GM12878 (cell line): ENCODE results near the gene FOXK1. TPM values are rescaled to one million over a fixed set of nuclear protein-coding genes. Genes with fewer than 3 reads are reported as not detected.
A peak's percentile ranks its signal among the peaks of the same experiment; 100 is the strongest.
"Not testable (repeated sequence)": the region's sequence is repeated elsewhere in the genome, so short reads cannot be mapped to it uniquely, and the experiment has no call there.

Experiments used
- ATAC-seq: fragments of 200-7000 bp; cut with Tn5 transposase; 3 replicates; pipeline ENCODE4 v1.9.1; 2020; ENCODE audit warnings: mild to moderate bottlenecking, moderate library complexity
- BruUV-seq: library from RNA; stranded (reverse); fragments of 400-500 nt; replicated peaks from 2 replicates; lab custom pipeline; 2021; lab: Mats Ljungman, UMichigan
- CTCF ChIA-PET: fragments of 300-600 bp; sonication (Branson Sonifier 250); formaldehyde crosslinking; extraction: SDS; loops from one replicate; lab custom pipeline; 2021; ENCODE audit warnings: inconsistent platforms; lab: Yijun Ruan, JAX
- POLR2A ChIA-PET: fragments of 350-600 bp; formaldehyde crosslinking; extraction: SDS; loops from one replicate; lab custom pipeline; 2021; ENCODE audit warnings: inconsistent platforms; lab: Charles Lee
- RAD21 ChIA-PET: fragments of 300-600 bp; sonication (Branson Sonifier 250); formaldehyde crosslinking; loops from one replicate; lab custom pipeline; 2023; ENCODE audit warnings: antibody characterized with exemption; ENCODE audit not compliant: unreplicated experiment; lab: Charles Lee
- SMC1A ChIA-PET: fragments of 300-600 bp; sonication (Branson Sonifier 250); formaldehyde crosslinking; loops from one replicate; lab custom pipeline; 2023; ENCODE audit not compliant: unreplicated experiment, uncharacterized antibody; lab: Charles Lee
- DNase-seq: peaks from one replicate; pipeline ENCODE4 v3.0.0-alpha.2; 2011; ENCODE audit warnings: low read depth, low spot score
- FAIRE-seq: peaks from 3 replicates; lab custom pipeline; 2011; peaks lifted over from hg19 to GRCh38; lab: Jason Lieb, UNC
- H2AFZ ChIP-seq: 2 replicates; pipeline ENCODE4 v1.6.0; 2011; ENCODE audit warnings: low read depth, low read length, control low read depth; ENCODE audit not compliant: control insufficient read depth
- H3K27ac ChIP-seq: 2 replicates; pipeline ENCODE4 v1.5.1; 2011; ENCODE audit warnings: control low read depth; ENCODE audit not compliant: control insufficient read depth, insufficient read depth
- H3K27me3 ChIP-seq, 2 experiments: replicated peaks in 1 of 2; 2 replicates each; pipeline versions ENCODE4 v1.6.0 to v1.6.1; 2011; ENCODE audit warnings: low read length in 1 of 2; ENCODE audit not compliant: control insufficient read depth in 2 of 2, insufficient read depth in 2 of 2
- H3K36me3 ChIP-seq, 2 experiments: 2 replicates each; pipeline ENCODE4 v1.5.1; 2011; ENCODE audit warnings: low read length in 1 of 2; ENCODE audit not compliant: control insufficient read depth in 2 of 2, insufficient read depth in 2 of 2
- H3K4me1 ChIP-seq: 2 replicates; pipeline ENCODE4 v1.6.1; 2011; ENCODE audit warnings: mild to moderate bottlenecking, low read length, moderate library complexity, mixed read lengths; ENCODE audit not compliant: control insufficient read depth, insufficient read depth
- H3K4me2 ChIP-seq: 2 replicates; pipeline ENCODE4 v1.6.0; 2011; ENCODE audit warnings: control low read depth; ENCODE audit not compliant: control insufficient read depth, insufficient read depth
- H3K4me3 ChIP-seq: fragments of 200-600 bp; sonication (generic); 2 replicates; pipeline ENCODE4 v1.5.1; 2016
- H3K79me2 ChIP-seq: 2 replicates; pipeline ENCODE4 v1.6.0; 2011; ENCODE audit warnings: low read length; ENCODE audit not compliant: control insufficient read depth, insufficient read depth
- H3K9ac ChIP-seq: 2 replicates; pipeline ENCODE4 v1.8.0; 2011; ENCODE audit warnings: low read length, control low read depth, mixed read lengths; ENCODE audit not compliant: control insufficient read depth, insufficient read depth
- H3K9me3 ChIP-seq: replicated peaks from 3 replicates; pipeline ENCODE4 v1.5.1; 2011; ENCODE audit warnings: mild to moderate bottlenecking, low read length; ENCODE audit not compliant: control insufficient read depth, insufficient read depth
- H4K20me1 ChIP-seq: 2 replicates; pipeline ENCODE4 v1.6.0; 2011; ENCODE audit not compliant: control insufficient read depth, insufficient read depth
- ETV6 ChIP-seq, 2 experiments: fragments of 450-650 bp in 1 of 2; IDR thresholded peaks in 1 of 2; conservative IDR thresholded peaks in 1 of 2; 2 replicates each; pipeline ENCODE4 v1.6.1; 2014; ENCODE audit warnings: antibody characterized with exemption in 1 of 2, borderline replicate concordance in 1 of 2, low read depth in 1 of 2, mild to moderate bottlenecking in 1 of 2, moderate library complexity in 1 of 2
- HDGF ChIP-seq: fragments of 450-650 bp; IDR thresholded peaks from 2 replicates; pipeline ENCODE4 v1.6.1; 2016; ENCODE audit warnings: antibody characterized with exemption
- POLR2A ChIP-seq: IDR thresholded peaks from 2 replicates; pipeline ENCODE4 v1.6.1; 2011; ENCODE audit warnings: low read depth, mild to moderate bottlenecking, low read length
- WGBS: methylation state at CpG from one replicate; pipeline ENCODE4 v1.1.6; 2016; ENCODE audit warnings: low lambda C conversion rate; ENCODE audit not compliant: insufficient replicate concordance, insufficient coverage; ENCODE audit errors: missing lambda C conversion rate; 5-methylcytosine and 5-hydroxymethylcytosine counted together
- in situ Hi-C: fragments of 300-500 bp; cut with MboI; formaldehyde crosslinking; loops from 9 replicates; pipeline ENCODE4 v1.14.3; 2018; ENCODE audit warnings: mixed read lengths
- intact Hi-C: fragments of 100-400 bp; cut with micrococcal nuclease; formaldehyde crosslinking; loops from one replicate; pipeline ENCODE4 v1.14.2; 2022; ENCODE audit not compliant: unreplicated experiment
- polyA plus RNA-seq, 11 experiments: library from polyadenylated mRNA; depleted of rRNA in 4 of 11; unstranded in 6 of 11; stranded (reverse) in 5 of 11; fragments of >200 nt; fragmentation: Nextera tagmentation in 4 of 11; fragmentation: Illumina TruSeq in 1 of 11; extraction: Ambion mirVana in 4 of 11; extraction: Trizol in 1 of 11; gene quantifications; 1 replicate in 1 of 11; 2 replicates in 10 of 11; pipeline versions ENCODE4 v1.2.1 to v1.2.3, GENCODE V29; 2011 to 2016; ENCODE audit warnings: inconsistent platforms in 2 of 11, missing spikeins in 2 of 11, low read depth in 1 of 11
- total RNA-seq, 4 experiments: library from RNA; depleted of rRNA in 3 of 4; stranded (reverse); fragments of >200 nt in 3 of 4; fragmentation: Illumina TruSeq in 1 of 4; extraction: Trizol in 1 of 4; gene quantifications; 2 replicates each; pipeline versions ENCODE4 v1.2.1 to v1.2.3, GENCODE V29; 2013 to 2021

FOXK1 gene
- total and polyA plus RNA-seq, 10 of the 15 experiments (the other 5 are each of a cell fraction or from before 2014, with no cell fraction given), result 0.24 to 31.8 (median 4.5) TPM

- no peaks in the 10 kb centered on the region for H3K27me3 ChIP-seq
- RAD21 ChIA-PET, result interaction anchor here (0.6 kb wide), 1 partner anchor 1350 kb away, joined by 3 read pairs; no protein-coding TSS in a partner anchor
- SMC1A ChIA-PET, result no interaction called here
- H3K4me1 ChIP-seq, result no peaks in the 10 kb centered on the region
- WGBS, result 82% methylated on average over 47 of the region's 47 CpGs
- no peak overlapping the region for H3K27ac ChIP-seq
- no peak overlapping the region for H3K4me3 ChIP-seq
- no peak for DNase-seq
- POLR2A ChIA-PET, result no interaction called here
- peaks cover 0 to 16% of the 10 kb centered on the region in 2 experiments; a peak in 2 of 4 replicates for H3K36me3 ChIP-seq
- H2AFZ ChIP-seq, result no peak overlapping the region
- peak; percentile 8 for ATAC-seq
- no peaks in the 10 kb centered on the region; the same call in 2 of the 3 replicates for H3K9me3 ChIP-seq
- FAIRE-seq, result no peak
- CTCF ChIA-PET, result interaction anchor here (0.6 to 2.8 kb wide), 4 partner anchors 16 to 299 kb away, joined by 3 to 12 read pairs (median 4); partner anchors contain the start of gene AP5Z1
- no peaks in the 10 kb centered on the region for H3K79me2 ChIP-seq
- in situ Hi-C loops, result no loop called here
- no TSS peak for BruUV-seq
- TF ChIP-seq POLR2A (peak; percentile 68), ETV6 (conservative IDR thresholded peaks at IDR 0.05 in 1 of 2, IDR thresholded peaks at IDR 0.05 in 1 of 2; ENCODE audit: borderline replicate concordance in 1 of 2, low read depth in 1 of 2) (no peak), HDGF (no peak)
- TF ChIP-seq, all 136 proteins: peak for 1
- H3K4me2 ChIP-seq, result no peak overlapping the region
- intact Hi-C loops, result loop anchor here (10.0 kb wide), 1 partner anchor 182 kb away; no protein-coding TSS in a partner anchor
- no peak overlapping the region for H3K9ac ChIP-seq
- H4K20me1 ChIP-seq, result no peaks in the 10 kb centered on the region
Measured at GRCh38 chr7:4792537-4793126, 110.5 kb downstream of the FOXK1 start.

- ChIA-PET CTCF (interaction anchor here (0.6 to 2.8 kb wide), 3 partner anchors 18 to 325 kb away, joined by 4 to 12 read pairs (median 5); partner anchors contain the start of gene AP5Z1), SMC1A (interaction anchor here (1.2 kb wide), 1 partner anchor 60 kb away, joined by 3 read pairs; no protein-coding TSS in a partner anchor)
- H4K20me1 ChIP-seq, H3K4me2 ChIP-seq, in situ Hi-C loops, H3K4me1 ChIP-seq, H3K9me3 ChIP-seq, H3K27me3 ChIP-seq, RAD21 ChIA-PET, H2AFZ ChIP-seq, H3K27ac ChIP-seq, POLR2A ChIA-PET, H3K4me3 ChIP-seq, H3K79me2 ChIP-seq, ATAC-seq, DNase-seq, FAIRE-seq, H3K9ac ChIP-seq, BruUV-seq: not testable (repeated sequence)
- H3K36me3 ChIP-seq, result peaks cover 0 to 16% of the 10 kb centered on the region in 2 experiments; a peak in 2 of 4 replicates
- intact Hi-C loops, result loop anchor here (10.0 kb wide), 1 partner anchor 181 kb away; no protein-coding TSS in a partner anchor
- 95% methylated on average over 20 of the region's 30 CpGs for WGBS
Measured at GRCh38 chr7:4793385-4793993, 111.4 kb downstream of the FOXK1 start.

- H3K27me3 ChIP-seq, H2AFZ ChIP-seq, H4K20me1 ChIP-seq, H3K27ac ChIP-seq, H3K9ac ChIP-seq, H3K79me2 ChIP-seq, ATAC-seq, FAIRE-seq, DNase-seq, in situ Hi-C loops, H3K4me2 ChIP-seq, H3K9me3 ChIP-seq, H3K4me1 ChIP-seq, H3K4me3 ChIP-seq, BruUV-seq, RAD21 ChIA-PET: not testable (repeated sequence)
- peaks cover 0 to 13% of the 10 kb centered on the region in 2 experiments; a peak in 2 of 4 replicates for H3K36me3 ChIP-seq
- POLR2A ChIA-PET, result interaction anchor here (0.6 kb wide), 1 partner anchor 88 kb away, joined by 4 read pairs; no protein-coding TSS in a partner anchor
- SMC1A ChIA-PET, result interaction anchor here (1.2 kb wide), 1 partner anchor 61 kb away, joined by 3 read pairs; no protein-coding TSS in a partner anchor
- intact Hi-C loops, result loop anchor here (10.0 kb wide), 1 partner anchor 181 kb away; no protein-coding TSS in a partner anchor
- WGBS, result 88% methylated on average over 12 of the region's 14 CpGs
- CTCF ChIA-PET, result interaction anchor here (2.8 kb wide), 1 partner anchor 291 kb away, joined by 12 read pairs; no protein-coding TSS in a partner anchor
Measured at GRCh38 chr7:4794171-4794570, 112.1 kb downstream of the FOXK1 start.
